ENCODE measurements around the gene AP2A2. TPM values are rescaled to one million over a fixed set of nuclear protein-coding genes. Genes with fewer than 3 reads are reported as not detected.

The AP2A2 gene
- total RNA-seq, 1 experiment from 2014 or later: 55.5 TPM

- Histone ChIP-seq H3K4me2 (ENCODE audit: low read length) (no peak overlapping the region), H3K4me3 (replicated peaks in 1 of 2; ENCODE audit: low read depth in 1 of 2, low read length in 2 of 2) (no peak overlapping the region), H3K79me2 (ENCODE audit: insufficient read depth, low read length) (no peaks in the 10 kb centered on the region), H3K9ac (ENCODE audit: low read length) (no peak overlapping the region), H3K27ac (ENCODE audit: low read depth, low read length) (no peak overlapping the region), H4K20me1 (ENCODE audit: insufficient read depth) (no peaks in the 10 kb centered on the region), H3K9me3 (ENCODE audit: control insufficient read depth in 1 of 2, insufficient read depth in 1 of 2, low read depth in 1 of 2, low read length in 2 of 2) (no peaks in the 10 kb centered on the region), H3K36me3 (ENCODE audit: control insufficient read depth in 1 of 2, insufficient read depth in 2 of 2, low read length in 2 of 2) (no peaks in the 10 kb centered on the region), H3K4me1 (ENCODE audit: control insufficient read depth in 1 of 2, insufficient read depth in 2 of 2, low read length in 2 of 2) (no peaks in the 10 kb centered on the region), H3K9me2 (ENCODE audit: insufficient read depth) (no peaks in the 10 kb centered on the region), H2AFZ (ENCODE audit: low read depth, low read length, poor library complexity, severe bottlenecking) (no peak overlapping the region), H3K27me3 (ENCODE audit: insufficient read depth, low read length) (no peaks in the 10 kb centered on the region)
- RAD21 ChIA-PET (ENCODE audit: low non-redundant PET in 1 of 2, low total read pairs in 2 of 2, uncharacterized antibody in 2 of 2, unreplicated experiment in 2 of 2): no interaction called here
- TF ChIP-seq ZBTB33 (IDR thresholded peaks at IDR 0.05; ENCODE audit: extremely low read depth, insufficient replicate concordance, low read length) (no peak), EZH2 (IDR thresholded peaks at IDR 0.05) (no peak), SIN3A (IDR thresholded peaks at IDR 0.05; ENCODE audit: low read depth) (no peak)
- no TSS peak for BruUV-seq (replicated peaks)
- intact Hi-C loops (cut with micrococcal nuclease): no loop called here
- CTCF ChIA-PET: no interaction called here
- no peak for ATAC-seq
- POLR2A ChIA-PET: no interaction called here
- no peak for DNase-seq (ENCODE audit: low read depth, low spot score)
Observed at GRCh38 chr11:1022908-1023810, 97.5 kb downstream of the AP2A2 start.

- Histone ChIP-seq H3K4me3 (replicated peaks in 1 of 2; ENCODE audit: low read depth in 1 of 2, low read length in 2 of 2) (no peak overlapping the region), H3K4me2 (ENCODE audit: low read length) (no peak overlapping the region), H3K9me3 (ENCODE audit: control insufficient read depth in 1 of 2, insufficient read depth in 1 of 2, low read depth in 1 of 2, low read length in 2 of 2) (no peaks in the 10 kb centered on the region), H3K79me2 (ENCODE audit: insufficient read depth, low read length) (no peaks in the 10 kb centered on the region), H3K9me2 (ENCODE audit: insufficient read depth) (no peaks in the 10 kb centered on the region), H3K36me3 (ENCODE audit: control insufficient read depth in 1 of 2, insufficient read depth in 2 of 2, low read length in 2 of 2) (no peaks in the 10 kb centered on the region), H3K27me3 (ENCODE audit: insufficient read depth, low read length) (no peaks in the 10 kb centered on the region), H3K9ac (ENCODE audit: low read length) (no peak overlapping the region), H3K4me1 (ENCODE audit: control insufficient read depth in 1 of 2, insufficient read depth in 2 of 2, low read length in 2 of 2) (no peaks in the 10 kb centered on the region), H3K27ac (ENCODE audit: low read depth, low read length) (no peak overlapping the region), H2AFZ (ENCODE audit: low read depth, low read length, poor library complexity, severe bottlenecking) (no peak overlapping the region), H4K20me1 (ENCODE audit: insufficient read depth) (no peaks in the 10 kb centered on the region)
- ChIA-PET CTCF (no interaction called here), POLR2A (no interaction called here), RAD21 (ENCODE audit: low non-redundant PET in 1 of 2, low total read pairs in 2 of 2, uncharacterized antibody in 2 of 2, unreplicated experiment in 2 of 2) (no interaction called here)
- no TSS peak for BruUV-seq (replicated peaks)
- intact Hi-C loops (cut with micrococcal nuclease): no loop called here
- DNase-seq (ENCODE audit: low read depth, low spot score): no peak
- no peak for ATAC-seq
- no peak for TF ChIP-seq JUND (IDR thresholded peaks at IDR 0.05)
Observed at GRCh38 chr11:1023811-1024596, 98.3 kb downstream of the AP2A2 start.
